H1 (cell line): ENCODE results near the gene PHF23. TPM values are rescaled to one million over a fixed set of nuclear protein-coding genes. Genes with fewer than 3 reads are reported as not detected.
A peak's percentile ranks its signal among the peaks of the same experiment; 100 is the strongest.

ENCODE experiments used
- CTCF ChIA-PET: fragments of 300-600 bp; sonication (Branson Sonifier 250); formaldehyde crosslinking; loops from one replicate; lab custom pipeline; 2021; ENCODE audit not compliant: partially characterized antibody; lab: Charles Lee
- POLR2A ChIA-PET: fragments of 300-600 bp; sonication (Branson Sonifier 250); formaldehyde crosslinking; loops from one replicate; lab custom pipeline; 2021; ENCODE audit warnings: inconsistent platforms; ENCODE audit not compliant: partially characterized antibody; lab: Charles Lee
- DNase-seq, 2 experiments: peaks; one replicate each; pipeline versions ENCODE4 v3.0.0 to v3.0.0-alpha.2; 2010 to 2022; ENCODE audit warnings: low spot score in 2 of 2, low read depth in 1 of 2, mixed read lengths in 1 of 2
- FAIRE-seq: peaks from 2 replicates; lab custom pipeline; 2011; peaks lifted over from hg19 to GRCh38; lab: Jason Lieb, UNC
- H2AFZ ChIP-seq: 2 replicates; pipeline ENCODE4 v1.8.1; 2012; ENCODE audit warnings: low read length, inconsistent platforms
- H2AK5ac ChIP-seq: 2 replicates; pipeline ENCODE4 v1.6.1; 2013; ENCODE audit warnings: low read depth, low read length
- H2BK120ac ChIP-seq: replicated peaks from 2 replicates; pipeline ENCODE3; 2013; ENCODE audit warnings: low read depth, low read length, inconsistent platforms
- H2BK12ac ChIP-seq: 2 replicates; pipeline ENCODE4 v1.6.1; 2013; ENCODE audit warnings: low read depth, low read length
- H2BK15ac ChIP-seq: 2 replicates; pipeline ENCODE4 v1.6.1; 2013; ENCODE audit warnings: low read length
- H2BK20ac ChIP-seq: 2 replicates; pipeline ENCODE4 v1.6.1; 2013; ENCODE audit warnings: low read length
- H2BK5ac ChIP-seq: 2 replicates; pipeline ENCODE4 v1.6.1; 2013; ENCODE audit warnings: low read depth, low read length
- H3K14ac ChIP-seq: 2 replicates; pipeline ENCODE4 v1.6.1; 2013; ENCODE audit warnings: inconsistent platforms; ENCODE audit not compliant: insufficient read length
- H3K18ac ChIP-seq: 2 replicates; pipeline ENCODE4 v1.6.1; 2013; ENCODE audit warnings: low read length; ENCODE audit errors: extremely low read depth
- H3K23ac ChIP-seq: 2 replicates; pipeline ENCODE4 v1.6.1; 2013; ENCODE audit warnings: inconsistent platforms; ENCODE audit not compliant: insufficient read length
- H3K23me2 ChIP-seq: 2 replicates; pipeline ENCODE4 v1.6.1; 2013; ENCODE audit warnings: low read depth, low read length
- H3K27ac ChIP-seq: 2 replicates; pipeline ENCODE4 v1.6.1; 2011; ENCODE audit warnings: low read depth, low read length, inconsistent platforms
- H3K27me3 ChIP-seq, 4 experiments: replicated peaks in 1 of 4; 1 replicate in 1 of 4; 2 replicates in 3 of 4; pipeline versions ENCODE4 v1.6.1 to v1.8.1; 2011 to 2013; ENCODE audit warnings: low read length in 3 of 4, mild to moderate bottlenecking in 3 of 4, inconsistent platforms in 2 of 4, mixed read lengths in 2 of 4, moderate library complexity in 1 of 4; ENCODE audit not compliant: control insufficient read depth in 3 of 4, insufficient read depth in 3 of 4; ENCODE audit errors: extremely low read depth in 1 of 4
- H3K36me3 ChIP-seq, 4 experiments: 2 replicates each; pipeline versions ENCODE4 v1.6.1 to v1.8.1; 2011 to 2013; ENCODE audit warnings: mild to moderate bottlenecking in 4 of 4, low read length in 3 of 4, moderate library complexity in 2 of 4, control low read depth in 1 of 4, inconsistent platforms in 1 of 4; ENCODE audit not compliant: insufficient read depth in 4 of 4, control insufficient read depth in 2 of 4
- H3K4ac ChIP-seq: replicated peaks from 2 replicates; pipeline ENCODE3; 2013; ENCODE audit warnings: low read length, low read depth, mixed read lengths, inconsistent platforms; ENCODE audit not compliant: insufficient read length
- H3K4me1 ChIP-seq, 4 experiments: replicated peaks in 1 of 4; 1 replicate in 1 of 4; 2 replicates in 3 of 4; pipeline versions ENCODE4 v1.6.1 to v1.8.1; 2011 to 2013; ENCODE audit warnings: low read length in 3 of 4, inconsistent platforms in 2 of 4, mixed read lengths in 1 of 4; ENCODE audit not compliant: insufficient read depth in 4 of 4, control insufficient read depth in 3 of 4
- H3K4me2 ChIP-seq, 2 experiments: 2 replicates each; pipeline versions ENCODE4 v1.6.1 to v1.8.1; 2011 to 2013; ENCODE audit warnings: low read depth in 2 of 2, low read length in 2 of 2, control low read depth in 1 of 2, inconsistent platforms in 1 of 2, mild to moderate bottlenecking in 1 of 2; ENCODE audit not compliant: insufficient read depth in 1 of 2
- H3K4me3 ChIP-seq, 4 experiments: fragments of 200-600, 300-600 bp in 1 of 4; sonication (generic), shearing (Covaris generic), sonication (Bioruptor Twin) in 1 of 4; 2 replicates each; pipeline versions ENCODE4 v1.5.1 to v1.8.1; 2011 to 2016; ENCODE audit warnings: low read length in 4 of 4, low read depth in 3 of 4, control low read depth in 2 of 4, inconsistent platforms in 2 of 4, mild to moderate bottlenecking in 2 of 4, mixed read lengths in 1 of 4, moderate library complexity in 1 of 4; ENCODE audit not compliant: insufficient read depth in 2 of 4; ENCODE audit errors: extremely low read depth in 1 of 4
- H3K56ac ChIP-seq: replicated peaks from 2 replicates; pipeline ENCODE3; 2013; ENCODE audit warnings: low read depth, mild to moderate bottlenecking, mixed read lengths, low read length, inconsistent platforms; ENCODE audit not compliant: insufficient read length
- H3K79me1 ChIP-seq: 2 replicates; pipeline ENCODE4 v1.6.1; 2013; ENCODE audit warnings: low read depth, low read length, control low read depth
- H3K79me2 ChIP-seq, 2 experiments: 2 replicates each; pipeline versions ENCODE4 v1.6.1 to v1.8.1; 2012 to 2013; ENCODE audit warnings: low read length in 2 of 2, mild to moderate bottlenecking in 2 of 2, inconsistent platforms in 1 of 2; ENCODE audit not compliant: insufficient read depth in 2 of 2, control insufficient read depth in 1 of 2
- H3K9ac ChIP-seq, 4 experiments: replicated peaks in 1 of 4; 1 replicate in 1 of 4; 2 replicates in 3 of 4; pipeline versions ENCODE4 v1.6.1 to v1.8.1; 2011 to 2013; ENCODE audit warnings: low read depth in 3 of 4, low read length in 3 of 4, control low read depth in 2 of 4, mild to moderate bottlenecking in 2 of 4, moderate library complexity in 2 of 4, inconsistent platforms in 1 of 4; ENCODE audit errors: extremely low read depth in 1 of 4
- H3K9me3 ChIP-seq, 2 experiments: 2 replicates each; pipeline versions ENCODE4 v1.6.1 to v1.8.1; 2012 to 2013; ENCODE audit warnings: mild to moderate bottlenecking in 2 of 2, moderate library complexity in 2 of 2, control low read depth in 1 of 2, inconsistent platforms in 1 of 2, low read depth in 1 of 2, low read length in 1 of 2, mixed read lengths in 1 of 2; ENCODE audit not compliant: insufficient read depth in 2 of 2
- H4K20me1 ChIP-seq, 2 experiments: replicated peaks in 1 of 2; 2 replicates each; pipeline versions ENCODE3 to v1.8.1; 2011 to 2013; ENCODE audit warnings: inconsistent platforms in 2 of 2, low read length in 2 of 2, mild to moderate bottlenecking in 1 of 2; ENCODE audit not compliant: insufficient read depth in 2 of 2, control insufficient read depth in 1 of 2
- H4K5ac ChIP-seq: 2 replicates; pipeline ENCODE4 v1.6.1; 2013; ENCODE audit warnings: low read length, low read depth, mixed read lengths, inconsistent platforms; ENCODE audit not compliant: insufficient read length
- H4K8ac ChIP-seq: 2 replicates; pipeline ENCODE4 v1.8.0; 2013; ENCODE audit warnings: mild to moderate bottlenecking, moderate library complexity, low read length, inconsistent platforms; ENCODE audit not compliant: insufficient read depth; ENCODE audit errors: extremely low read depth
- H4K91ac ChIP-seq: replicated peaks from 2 replicates; pipeline ENCODE3; 2013; ENCODE audit warnings: low read length, mixed read lengths, inconsistent platforms; ENCODE audit not compliant: insufficient read length
- ASH2L ChIP-seq: fragments of 200-600, 300-600 bp; sonication (generic); IDR thresholded peaks from one replicate; pipeline ENCODE4 v1.7.1; 2017; ENCODE audit warnings: low read length
- CTCF ChIP-seq, 3 experiments: IDR thresholded peaks; 1 replicate in 2 of 3; 2 replicates in 1 of 3; pipeline versions ENCODE4 v1.5.1 to v1.6.1; 2011; ENCODE audit warnings: low read length in 3 of 3, mild to moderate bottlenecking in 3 of 3, inconsistent platforms in 2 of 3, low read depth in 1 of 3, moderate library complexity in 1 of 3; ENCODE audit not compliant: insufficient read depth in 1 of 3; ENCODE audit errors: control extremely low read depth in 1 of 3
- KDM4A ChIP-seq: IDR thresholded peaks from one replicate; pipeline ENCODE4 v1.7.1; 2012; ENCODE audit warnings: low read depth, mild to moderate bottlenecking, moderate library complexity, low read length, inconsistent platforms; ENCODE audit not compliant: severe bottlenecking
- RBBP5 ChIP-seq: IDR thresholded peaks from 2 replicates; pipeline ENCODE4 v1.7.1; 2012; ENCODE audit warnings: low read depth, mild to moderate bottlenecking, inconsistent platforms, low read length, moderate library complexity, borderline replicate concordance
- RXRA ChIP-seq: IDR thresholded peaks from 2 replicates; pipeline ENCODE4 v1.6.1; 2011; ENCODE audit warnings: low read depth, mild to moderate bottlenecking, low read length, moderate library complexity; ENCODE audit not compliant: insufficient read depth
- SP1 ChIP-seq: IDR thresholded peaks from 2 replicates; pipeline ENCODE4 v1.6.1; 2011; ENCODE audit warnings: low read depth, low read length
- ZNF274 ChIP-seq: IDR thresholded peaks from 2 replicates; pipeline ENCODE4 v1.7.0; 2012; ENCODE audit warnings: low read length, borderline replicate concordance; ENCODE audit errors: extremely low read depth
- WGBS, 2 experiments: shearing (Covaris generic) in 1 of 2; methylation state at CpG; one replicate each; pipeline versions ENCODE4 v1.1.6 to v1.1.7; 2013 to 2015; ENCODE audit warnings: low lambda C conversion rate in 2 of 2, mixed read lengths in 2 of 2, inconsistent platforms in 1 of 2, low coverage in 1 of 2, missing lambda C conversion rate in 1 of 2; ENCODE audit not compliant: insufficient replicate concordance in 2 of 2, insufficient coverage in 1 of 2, insufficient read length in 1 of 2; ENCODE audit errors: extremely low coverage in 1 of 2, missing lambda C conversion rate in 1 of 2; 5-methylcytosine and 5-hydroxymethylcytosine counted together
- polyA plus RNA-seq, 7 experiments: library from polyadenylated mRNA; depleted of rRNA in 3 of 7; stranded (reverse) in 5 of 7; unstranded in 2 of 7; fragments of >200 nt in 5 of 7; fragments of 200-250 nt in 2 of 7; gene quantifications; 1 replicate in 5 of 7; 2 replicates in 1 of 7; 4 replicates in 1 of 7; pipeline versions ENCODE4 v1.2.1 to v1.2.3, GENCODE V29; 2011 to 2013; ENCODE audit warnings: missing spikeins in 2 of 7, mixed read lengths in 2 of 7
- total RNA-seq: library from RNA; stranded (reverse); fragmentation: NEBNext Ultra II Directional; extraction: Animal tissue kit (Norgen Biotek cat#: 25700); gene quantifications from 2 replicates; pipeline ENCODE4 v1.2.1, GENCODE V29; 2021

Gene PHF23
- total and polyA plus RNA-seq, 2 of the 8 experiments (the other 6 are each of a cell fraction or from before 2014, with no cell fraction given) = 47.5 to 62.8 TPM

- Histone ChIP-seq H2BK20ac (0 out of 2 replicates have a peak overlapping the region, but pooled peaks have one; percentile 23), H3K18ac (peak overlapping the region; percentile 94), H4K20me1 (peaks cover 6 to 11% of the 10 kb centered on the region in 2 experiments), H3K4me1 (peaks cover 5 to 15% (median 7%) of the 10 kb centered on the region in 4 experiments; a peak in 6 of 7 replicates), H3K9me3 (no peaks in the 10 kb centered on the region), H4K91ac (peak overlapping the region; percentile 18), H3K9ac (peak overlapping the region; percentile 51 to 73 (median 70)), H3K4ac (peak overlapping the region; percentile 6), H4K8ac (peak overlapping the region; percentile 92), H2BK5ac (peak overlapping the region; percentile 95), H3K79me1 (peaks cover 9% of the 10 kb centered on the region), H3K56ac (peak overlapping the region; percentile 27), H2BK120ac (no peak overlapping the region), H3K4me2 (peak overlapping the region; percentile 91 to 97), H3K79me2 (peaks cover 0 to 31% of the 10 kb centered on the region in 2 experiments; a peak in 2 of 4 replicates), H3K14ac (no peak overlapping the region), H3K27ac (peak overlapping the region; percentile 82), H3K23ac (no peak overlapping the region), H3K36me3 (peaks cover 0 to 22% (median 12%) of the 10 kb centered on the region in 4 experiments; a peak in 5 of 8 replicates), H3K27me3 (no peaks in the 10 kb centered on the region), H3K4me3 (peak overlapping the region; percentile 93 to 98 (median 96)), H4K5ac (peak overlapping the region; percentile 68), H2BK15ac (peak overlapping the region; percentile 20; the same call in 1 of the 2 replicates), H2BK12ac (peak overlapping the region; percentile 97), H2AK5ac (no peak overlapping the region; the same call in none of the 2 replicates), H2AFZ (no peak overlapping the region; the same call in 1 of the 2 replicates), H3K23me2 (peaks cover 13% of the 10 kb centered on the region)
- 11% methylated on average over 24 of the region's 26 CpGs; no CpG with 5 or more reads in 1 of the 2 experiments for whole genome bisulfite sequencing, 2 experiments
- FAIRE-seq (no peak), DNase-seq (peak in 1 of 2 experiments; percentile 88)
- ChIA-PET POLR2A (interaction anchor here (0.6 to 13.7 kb wide), 25 partner anchors 12 to 295 kb away, joined by 3 to 159 read pairs (median 4); partner anchors contain the start of genes ACADVL, CTDNEP1, DLG4 and DVL2), CTCF (interaction anchor here (0.8 to 1.6 kb wide), 5 partner anchors 12 to 33 kb away, joined by 3 to 6 read pairs (median 3); partner anchors contain the start of genes CTDNEP1 and SLC2A4)
- TF ChIP-seq RBBP5 = no peak; the same call in 1 of the 2 replicates
- TF ChIP-seq SP1 = peak; percentile 76
- no peak for TF ChIP-seq KDM4A
- TF ChIP-seq ASH2L = peak; percentile 52
- TF ChIP-seq CTCF (IDR thresholded peaks at IDR 0.05; ENCODE audit: control extremely low read depth in 1 of 3, insufficient read depth in 1 of 3, low read depth in 1 of 3, low read length in 3 of 3) = no peak
- TF ChIP-seq ZNF274 = no peak
- TF ChIP-seq RXRA = no peak
Observed at GRCh38 chr17:7262935-7263800, 23.9 kb upstream of the PHF23 start.
